Small intestine (tissue), 7 donors: Measurements from ENCODE around the gene ITGB1. TPM values are rescaled to one million over a fixed set of nuclear protein-coding genes. Genes with fewer than 3 reads are reported as not detected.

Experiments
- DNase-seq, 2 donors: peaks; one replicate each; pipeline versions ENCODE4 v3.0.0 to v3.0.0-alpha.2; 2013
- FAIRE-seq: peaks from 2 replicates; lab custom pipeline; 2012; peaks lifted over from hg19 to GRCh38; lab: Jason Lieb, UNC
- H3K27ac ChIP-seq, 3 donors: one replicate each; pipeline ENCODE4 v1.5.1; 2013; ENCODE audit warnings: low read length in 2 of 3, mild to moderate bottlenecking in 2 of 3, control low read depth in 1 of 3, inconsistent platforms in 1 of 3, low read depth in 1 of 3, moderate library complexity in 1 of 3
- H3K27me3 ChIP-seq, 3 donors: one replicate each; pipeline ENCODE4 v1.6.1; 2013; ENCODE audit warnings: low read length in 3 of 3, inconsistent platforms in 1 of 3; ENCODE audit not compliant: control insufficient read depth in 3 of 3, insufficient read depth in 3 of 3
- H3K36me3 ChIP-seq, 3 donors: one replicate each; pipeline ENCODE4 v1.6.1; 2013; ENCODE audit warnings: low read length in 3 of 3, inconsistent platforms in 1 of 3, low read depth in 1 of 3, mild to moderate bottlenecking in 1 of 3, moderate library complexity in 1 of 3; ENCODE audit not compliant: control insufficient read depth in 3 of 3, insufficient read depth in 2 of 3
- H3K4me1 ChIP-seq, 3 donors: one replicate each; pipeline ENCODE4 v1.6.1; 2013; ENCODE audit warnings: low read length in 2 of 3, inconsistent platforms in 1 of 3, low read depth in 1 of 3, mild to moderate bottlenecking in 1 of 3, moderate library complexity in 1 of 3; ENCODE audit not compliant: control insufficient read depth in 3 of 3, insufficient read depth in 2 of 3
- H3K4me3 ChIP-seq, 3 donors: one replicate each; pipeline ENCODE4 v1.5.1; 2013; ENCODE audit warnings: low read length in 3 of 3, control low read depth in 1 of 3, inconsistent platforms in 1 of 3, low read depth in 1 of 3, mild to moderate bottlenecking in 1 of 3, moderate library complexity in 1 of 3
- H3K9me3 ChIP-seq, 2 donors: one replicate each; pipeline ENCODE4 v1.6.1; 2013; ENCODE audit warnings: low read depth in 1 of 2, low read length in 1 of 2; ENCODE audit not compliant: control insufficient read depth in 2 of 2, insufficient read depth in 1 of 2
- WGBS, 3 donors: extraction: QIAGEN DNeasy Blood & Tissue Kit; methylation state at CpG; one replicate each; pipeline ENCODE4 v1.1.7; 2013; 5-methylcytosine and 5-hydroxymethylcytosine counted together
- polyA plus RNA-seq, 4 donors: library from polyadenylated mRNA; stranded (reverse) in 3 of 4; unstranded in 1 of 4; fragments of 200-250 nt in 3 of 4; fragments of 120-200 nt in 1 of 4; gene quantifications; one replicate each; pipeline versions ENCODE4 v1.2.1 to v1.2.3, GENCODE V29; 2013
- donor health status: healthy with polysubstance abuse.
- donor health status: control.
- donor health status: control.
- donor health status: Bipolar disorder and iron deficiency.
- donor health status: healthy.

Gene ITGB1
- polyA plus RNA-seq, 4 donors, result 42.3 to 226 (median 112) TPM

GRCh38 chr10:32952094-32952493 is 5.9 kb downstream of the ITGB1 start:
- Histone ChIP-seq H3K27me3 (no peaks in the 10 kb centered on the region), H3K4me3 (no peak overlapping the region), H3K36me3 (peaks cover 0 to 2% (median 0%) of the 10 kb centered on the region in 3 donors), H3K4me1 (peaks cover 11 to 24% (median 19%) of the 10 kb centered on the region in 3 donors), H3K27ac (no peak overlapping the region), H3K9me3 (peaks cover 0 to 4% of the 10 kb centered on the region in 2 donors)
- DNase-seq (no peak), FAIRE-seq (no peak)

GRCh38 chr10:32951111-32951510 is 6.9 kb downstream of the ITGB1 start:
- Histone ChIP-seq H3K27me3 (no peaks in the 10 kb centered on the region), H3K4me3 (no peak overlapping the region), H3K36me3 (peaks cover 0 to 2% (median 0%) of the 10 kb centered on the region in 3 donors), H3K4me1 (peaks cover 11 to 24% (median 19%) of the 10 kb centered on the region in 3 donors), H3K27ac (no peak overlapping the region), H3K9me3 (peaks cover 0 to 4% of the 10 kb centered on the region in 2 donors)
- FAIRE-seq (no peak), DNase-seq (no peak)
- WGBS, 3 donors, result 28 to 40% (median 36%) methylated on average over 3 of the region's 3 CpGs

GRCh38 chr10:32950591-32951108 is 7.4 kb downstream of the ITGB1 start:
- Histone ChIP-seq H3K4me3 (no peak overlapping the region), H3K9me3 (peaks cover 0 to 4% of the 10 kb centered on the region in 2 donors), H3K27me3 (no peaks in the 10 kb centered on the region), H3K27ac (peak overlapping the region in 1 of 3 donors; percentile 29), H3K36me3 (peaks cover 0 to 2% (median 0%) of the 10 kb centered on the region in 3 donors), H3K4me1 (peaks cover 11 to 24% (median 19%) of the 10 kb centered on the region in 3 donors)
- WGBS, 3 donors, result 21 to 49% (median 33%) methylated on average over 5 of the region's 5 CpGs
- FAIRE-seq (no peak), DNase-seq (no peak)

- no peak overlapping the region for H3K4me3 ChIP-seq
- peaks cover 0 to 3% (median 0%) of the 10 kb centered on the region in 3 donors for H3K36me3 ChIP-seq
- peaks cover 0 to 4% of the 10 kb centered on the region in 2 donors for H3K9me3 ChIP-seq
- H3K4me1 ChIP-seq, result peaks cover 13 to 19% (median 18%) of the 10 kb centered on the region in 3 donors
- no peak for DNase-seq
- no peaks in the 10 kb centered on the region for H3K27me3 ChIP-seq
- H3K27ac ChIP-seq, result no peak overlapping the region
- FAIRE-seq, result no peak
Observed at GRCh38 chr10:32949221-32949678, 8.8 kb downstream of the ITGB1 start.

- no peak for FAIRE-seq
Observed at GRCh38 chr10:32948451-32948850, 9.6 kb downstream of the ITGB1 start.

GRCh38 chr10:32947586-32947985 is 10.4 kb downstream of the ITGB1 start:
- Histone ChIP-seq H3K4me3 (no peak overlapping the region), H3K36me3 (peaks cover 0 to 3% (median 0%) of the 10 kb centered on the region in 3 donors), H3K27me3 (no peaks in the 10 kb centered on the region), H3K9me3 (peaks cover 0 to 4% of the 10 kb centered on the region in 2 donors), H3K27ac (no peak overlapping the region), H3K4me1 (peaks cover 17 to 21% (median 19%) of the 10 kb centered on the region in 3 donors)
- FAIRE-seq (no peak), DNase-seq (no peak)
- 91 to 97% (median 92%) methylated on average over 5 of the region's 5 CpGs for WGBS, 3 donors

More at GRCh38 chr10:32948451-32948850, 9.6 kb downstream of the ITGB1 start:
- no peaks in the 10 kb centered on the region for H3K27me3 ChIP-seq
- no peak overlapping the region for H3K4me3 ChIP-seq
- no peak for DNase-seq
- H3K9me3 ChIP-seq, result peaks cover 0 to 4% of the 10 kb centered on the region in 2 donors
- peaks cover 16 to 18% (median 17%) of the 10 kb centered on the region in 3 donors for H3K4me1 ChIP-seq
- peaks cover 0 to 3% (median 0%) of the 10 kb centered on the region in 3 donors for H3K36me3 ChIP-seq
- no peak overlapping the region for H3K27ac ChIP-seq
- 30 to 47% (median 43%) methylated on average over 3 of the region's 3 CpGs for WGBS, 3 donors

GRCh38 chr10:32946108-32946507 is 11.9 kb downstream of the ITGB1 start:
- 76 to 85% (median 82%) methylated on average over 2 of the region's 2 CpGs for WGBS, 3 donors
- Histone ChIP-seq H3K27ac (no peak overlapping the region), H3K27me3 (no peaks in the 10 kb centered on the region), H3K4me1 (peaks cover 21 to 30% (median 25%) of the 10 kb centered on the region in 3 donors), H3K36me3 (peaks cover 0 to 3% (median 0%) of the 10 kb centered on the region in 3 donors), H3K9me3 (peaks cover 0 to 4% of the 10 kb centered on the region in 2 donors), H3K4me3 (no peak overlapping the region)
- DNase-seq, result no peak
- FAIRE-seq, result no peak

- Histone ChIP-seq H3K36me3 (peaks cover 0 to 9% (median 0%) of the 10 kb centered on the region in 3 donors), H3K4me1 (peaks cover 21 to 39% (median 28%) of the 10 kb centered on the region in 3 donors), H3K4me3 (no peak overlapping the region), H3K27ac (peak overlapping the region in 2 of 3 donors; percentile 17 to 48), H3K27me3 (no peaks in the 10 kb centered on the region), H3K9me3 (peaks cover 0 to 4% of the 10 kb centered on the region in 2 donors)
- WGBS, 3 donors, result 82 to 85% (median 82%) methylated on average over 24 of the region's 24 CpGs
- no peak for FAIRE-seq
- peak in 1 of 2 donors; percentile 70 for DNase-seq
Observed at GRCh38 chr10:32943854-32944661, 14.0 kb downstream of the ITGB1 start.
